ENCODE results near the gene MEX3A.
"Not testable (repeated sequence)": the region's sequence is repeated elsewhere in the genome, so short reads cannot be mapped to it uniquely, and the experiment has no call there.

Gene MEX3A

DNA sequence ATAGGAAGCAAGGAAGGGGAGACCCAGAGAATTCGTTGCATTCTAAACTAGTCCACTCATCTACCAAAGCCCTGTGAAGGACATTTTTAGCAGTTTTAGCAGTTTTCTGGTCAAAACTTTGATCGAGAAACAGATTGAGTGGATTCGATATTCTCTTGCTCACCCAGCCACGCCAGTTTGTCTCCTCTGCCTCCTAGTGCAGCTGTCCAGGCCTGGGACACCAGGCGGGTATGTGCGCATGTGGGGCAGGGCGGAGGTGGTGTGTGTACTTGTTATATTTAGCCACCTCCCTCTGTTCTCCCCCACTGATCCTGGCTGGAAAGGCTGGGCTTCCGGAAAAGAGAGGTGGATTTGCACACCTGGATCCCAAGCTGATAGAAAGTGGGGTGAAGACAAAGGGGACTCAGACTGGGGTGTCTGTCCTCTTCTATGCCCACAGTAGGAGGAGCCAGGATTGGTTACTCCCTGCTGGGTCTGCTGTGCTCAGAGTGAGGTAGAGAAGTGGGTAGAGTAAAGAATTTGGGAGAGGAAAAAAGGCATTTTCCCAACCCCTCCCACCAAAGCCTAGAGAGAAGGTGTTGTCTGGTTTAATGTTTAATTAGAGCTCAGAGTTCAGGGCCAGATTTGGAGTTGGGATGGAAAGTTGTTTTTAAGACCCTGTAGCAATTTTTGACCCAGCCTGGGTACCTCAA, 36.1 kb upstream of the MEX3A start:
- no peak for DNase-seq (ENCODE audit: low read depth, low spot score)

DNA sequence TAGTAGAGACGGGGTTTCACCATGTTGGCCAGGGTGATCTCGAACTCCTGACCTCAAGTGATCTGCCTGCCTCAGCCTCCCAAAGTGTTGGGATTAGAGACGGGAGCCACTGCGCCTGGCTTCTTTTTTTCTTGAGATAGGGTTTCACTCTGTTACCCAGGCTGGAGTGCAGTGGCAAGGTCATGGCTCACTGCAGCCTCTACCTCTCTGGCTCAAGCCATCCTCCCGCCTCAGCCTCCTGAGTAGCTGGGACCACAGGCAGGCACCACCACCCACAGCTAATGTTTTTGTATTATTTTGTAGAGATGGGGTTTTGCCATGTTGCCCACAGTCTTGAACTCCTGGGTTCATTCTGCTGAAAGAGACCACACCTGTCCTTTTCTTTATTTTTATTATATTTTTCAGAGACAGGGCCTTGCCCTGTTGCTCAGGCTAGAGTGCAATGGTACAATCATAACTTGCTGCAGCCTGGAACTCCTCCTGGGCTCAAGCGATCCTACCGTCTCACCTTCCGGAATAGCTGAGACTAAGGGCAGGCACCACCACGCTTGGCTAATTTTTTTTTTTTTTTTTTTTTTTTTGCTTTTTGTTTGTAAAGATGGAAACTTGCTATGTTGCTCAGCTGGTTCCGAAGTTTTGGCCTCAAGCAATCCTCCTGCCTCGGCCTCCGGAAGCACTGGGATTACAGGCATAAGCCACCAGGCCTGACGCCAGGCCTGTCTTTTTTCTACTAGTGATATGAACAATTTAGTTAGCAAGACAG, 35.3 kb upstream of the MEX3A start:
- DNase-seq (ENCODE audit: low read depth, low spot score) = no peak

- not testable (repeated sequence) for DNase-seq (ENCODE audit: low read depth, low spot score)
Observed at GRCh38 chr1:156116731-156117130, 34.5 kb upstream of the MEX3A start.

- DNase-seq (ENCODE audit: low read depth, low spot score) = no peak
Observed at GRCh38 chr1:156115514-156116374, 33.5 kb upstream of the MEX3A start.

GRCh38 chr1:156114919-156115513, 32.8 kb upstream of the MEX3A start:
- DNase-seq (ENCODE audit: low read depth, low spot score) = no peak

GRCh38 chr1:156114101-156114918, 32.0 kb upstream of the MEX3A start, which contains the start of gene LMNA:
TSS of gene LMNA (plus strand) at chr1:156114711. CDS start at chr1:156114919, 208 bp downstream.
- peak; percentile 87 for DNase-seq (ENCODE audit: low read depth, low spot score)

GRCh38 chr1:156113282-156113950, 31.2 kb upstream of the MEX3A start:
- no peak for DNase-seq (ENCODE audit: low read depth, low spot score)

- DNase-seq (ENCODE audit: low read depth, low spot score) = no peak
Observed at GRCh38 chr1:156112276-156113137, 30.2 kb upstream of the MEX3A start.

DNA sequence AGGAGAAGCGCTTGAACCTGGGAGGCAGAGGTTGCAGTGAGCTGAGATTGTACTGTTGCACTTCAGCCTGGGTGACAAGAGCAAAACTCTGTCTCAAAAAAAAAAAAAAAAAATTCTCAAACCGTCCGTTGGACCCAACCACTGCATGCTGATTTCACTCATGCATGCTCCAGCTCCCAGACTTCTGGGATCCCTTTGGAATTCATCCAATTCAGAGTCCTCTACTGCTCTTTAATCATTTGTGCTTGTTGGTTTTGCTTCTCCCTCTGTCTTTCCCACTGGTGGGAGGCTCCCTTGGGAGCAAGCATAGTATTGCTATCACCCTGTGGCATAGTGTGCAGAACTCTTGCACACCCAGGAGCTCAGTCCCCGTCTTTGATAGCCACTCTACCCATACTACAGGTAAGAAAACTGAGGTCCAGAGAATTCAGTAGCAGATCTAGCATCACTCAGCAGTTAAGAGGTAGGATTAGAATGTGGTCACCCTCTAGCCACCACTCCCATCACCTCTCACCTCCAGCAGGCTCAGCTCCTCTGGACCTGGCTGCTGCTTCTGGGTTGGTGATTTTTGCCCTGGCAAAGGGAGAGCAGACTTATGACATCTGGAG, 29.2 kb upstream of the MEX3A start:
- DNase-seq (ENCODE audit: low read depth, low spot score) = no peak

DNA sequence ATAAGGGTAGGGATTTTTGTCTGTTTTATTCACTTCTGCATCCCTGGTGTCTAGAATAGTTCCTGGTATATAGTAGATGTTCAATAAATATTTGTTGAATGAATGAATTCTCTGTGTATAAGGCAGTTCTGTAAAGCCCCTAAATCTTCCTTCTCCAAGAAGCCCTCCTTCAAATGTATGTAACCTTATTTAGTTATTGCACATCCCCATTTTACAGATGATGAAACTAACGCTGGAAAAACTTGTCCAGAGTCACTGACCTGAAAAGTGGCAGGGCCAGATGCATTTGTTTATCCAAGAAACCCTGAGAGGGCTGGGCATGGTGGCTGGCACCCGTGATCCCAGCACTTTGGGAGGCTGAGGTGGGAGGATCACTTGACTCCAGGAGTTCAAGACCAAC, 28.0 kb upstream of the MEX3A start:
- DNase-seq (ENCODE audit: low read depth, low spot score) = no peak

DNA sequence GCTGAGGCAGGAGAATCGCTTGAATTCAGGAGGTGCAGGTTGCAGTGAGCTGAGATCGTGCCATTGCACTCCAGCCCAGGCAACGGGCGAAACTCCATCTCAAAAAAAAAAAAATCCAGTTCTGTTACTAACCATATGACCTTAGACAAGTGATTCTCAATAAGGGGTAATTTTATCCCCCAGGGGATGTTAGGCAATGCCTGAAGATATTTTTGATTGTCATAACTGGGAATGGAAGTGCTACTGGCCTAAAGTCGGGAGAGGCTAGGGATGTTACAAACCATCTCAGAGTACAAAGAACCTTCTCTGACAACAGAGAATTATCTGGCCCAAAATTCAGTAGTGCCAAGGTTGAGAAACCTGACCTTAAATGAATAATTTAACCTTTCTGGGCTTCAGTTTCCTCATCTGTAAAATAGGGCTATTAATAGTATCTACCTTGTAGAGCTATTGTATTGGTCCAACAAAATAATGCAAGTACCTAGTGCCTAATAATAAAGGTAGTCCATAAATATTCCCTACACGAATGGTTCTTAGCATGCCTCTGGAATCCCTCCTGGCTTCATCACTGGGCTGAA, 26.5 kb upstream of the MEX3A start:
- no peak for DNase-seq (ENCODE audit: low read depth, low spot score)

DNA sequence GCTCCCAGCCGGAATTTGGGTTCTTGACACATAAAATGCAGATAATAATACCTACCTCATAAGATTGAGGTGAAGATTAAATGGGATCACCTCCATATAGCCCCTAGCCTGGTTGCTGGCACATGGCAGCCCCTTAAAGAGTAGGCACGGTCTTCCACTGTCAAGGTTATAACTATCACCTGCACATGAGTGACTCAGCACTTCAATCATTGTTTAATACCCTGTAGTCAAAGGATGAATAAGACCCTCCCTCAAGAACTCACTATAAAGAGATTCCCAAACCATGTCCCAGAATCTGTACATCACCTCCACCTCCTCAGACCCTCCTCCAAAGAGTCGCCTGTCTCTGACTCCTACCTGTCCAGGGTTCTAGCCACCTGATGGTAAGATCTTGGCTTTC, 25.8 kb upstream of the MEX3A start:
- DNase-seq (ENCODE audit: low read depth, low spot score) = no peak

GRCh38 chr1:156106624-156107488, 24.6 kb upstream of the MEX3A start:
- DNase-seq (ENCODE audit: low read depth, low spot score) = no peak

GRCh38 chr1:156104861-156105832, 22.9 kb upstream of the MEX3A start:
- DNase-seq (ENCODE audit: low read depth, low spot score) = no peak

- DNase-seq (ENCODE audit: low read depth, low spot score) = peak; percentile 80
Observed at GRCh38 chr1:156104065-156104810, 22.0 kb upstream of the MEX3A start.

- no peak for DNase-seq (ENCODE audit: low read depth, low spot score)
Observed at GRCh38 chr1:156103521-156103947, 21.3 kb upstream of the MEX3A start.
